Measurements from ENCODE around the gene KRTAP10-3. TPM values are rescaled to one million over a fixed set of nuclear protein-coding genes. Genes with fewer than 3 reads are reported as not detected.

The KRTAP10-3 gene
- total RNA-seq, 1 experiment from 2014 or later = not detected

- Histone ChIP-seq H3K4me3 (ENCODE audit: low read depth in 2 of 2, low read length in 2 of 2) (no peak overlapping the region), H3K27ac (ENCODE audit: low read length) (no peak overlapping the region), H3K27me3 (ENCODE audit: control insufficient read depth, insufficient read depth, low read length) (no peaks in the 10 kb centered on the region; the same call in none of the 2 replicates), H3K9me3 (ENCODE audit: control insufficient read depth, insufficient read depth, low read depth, low read length) (no peaks in the 10 kb centered on the region), H3K4me1 (ENCODE audit: control insufficient read depth, insufficient read depth, low read length) (no peaks in the 10 kb centered on the region), H3K36me3 (ENCODE audit: control insufficient read depth, insufficient read depth, low read length) (no peaks in the 10 kb centered on the region)
- no peak for TF ChIP-seq TCF7L2 (IDR thresholded peaks at IDR 0.05; ENCODE audit: low read depth, low read length)
- TF ChIP-seq SIN3A (IDR thresholded peaks at IDR 0.05; ENCODE audit: borderline replicate concordance, insufficient read depth, low read depth, low read length) = no peak
- no peak for TF ChIP-seq POLR2AphosphoS5 (IDR thresholded peaks at IDR 0.05; ENCODE audit: low read depth, low read length)
- no peak for TF ChIP-seq CTCF (IDR thresholded peaks at IDR 0.05)
- TF ChIP-seq, protein P1, sequence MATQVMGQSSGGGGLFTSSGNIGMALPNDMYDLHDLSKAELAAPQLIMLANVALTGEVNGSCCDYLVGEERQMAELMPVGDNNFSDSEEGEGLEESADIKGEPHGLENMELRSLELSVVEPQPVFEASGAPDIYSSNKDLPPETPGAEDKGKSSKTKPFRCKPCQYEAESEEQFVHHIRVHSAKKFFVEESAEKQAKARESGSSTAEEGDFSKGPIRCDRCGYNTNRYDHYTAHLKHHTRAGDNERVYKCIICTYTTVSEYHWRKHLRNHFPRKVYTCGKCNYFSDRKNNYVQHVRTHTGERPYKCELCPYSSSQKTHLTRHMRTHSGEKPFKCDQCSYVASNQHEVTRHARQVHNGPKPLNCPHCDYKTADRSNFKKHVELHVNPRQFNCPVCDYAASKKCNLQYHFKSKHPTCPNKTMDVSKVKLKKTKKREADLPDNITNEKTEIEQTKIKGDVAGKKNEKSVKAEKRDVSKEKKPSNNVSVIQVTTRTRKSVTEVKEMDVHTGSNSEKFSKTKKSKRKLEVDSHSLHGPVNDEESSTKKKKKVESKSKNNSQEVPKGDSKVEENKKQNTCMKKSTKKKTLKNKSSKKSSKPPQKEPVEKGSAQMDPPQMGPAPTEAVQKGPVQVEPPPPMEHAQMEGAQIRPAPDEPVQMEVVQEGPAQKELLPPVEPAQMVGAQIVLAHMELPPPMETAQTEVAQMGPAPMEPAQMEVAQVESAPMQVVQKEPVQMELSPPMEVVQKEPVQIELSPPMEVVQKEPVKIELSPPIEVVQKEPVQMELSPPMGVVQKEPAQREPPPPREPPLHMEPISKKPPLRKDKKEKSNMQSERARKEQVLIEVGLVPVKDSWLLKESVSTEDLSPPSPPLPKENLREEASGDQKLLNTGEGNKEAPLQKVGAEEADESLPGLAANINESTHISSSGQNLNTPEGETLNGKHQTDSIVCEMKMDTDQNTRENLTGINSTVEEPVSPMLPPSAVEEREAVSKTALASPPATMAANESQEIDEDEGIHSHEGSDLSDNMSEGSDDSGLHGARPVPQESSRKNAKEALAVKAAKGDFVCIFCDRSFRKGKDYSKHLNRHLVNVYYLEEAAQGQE (IDR thresholded peaks at IDR 0.05; ENCODE audit: insufficient read depth in 1 of 2, low read depth in 2 of 2, low read length in 1 of 2) = no peak
- ATAC-seq = peak; percentile 23; the same call in 1 of the 2 replicates
- no peak for DNase-seq (ENCODE audit: low read depth, low spot score)
- in situ Hi-C loops (cut with HindIII; ENCODE audit: low pct_unique_long_range_greater_than_20kb, low sequenced_read_pairs) = no loop called here
- intact Hi-C loops (cut with micrococcal nuclease; ENCODE audit: unreplicated experiment) = no loop called here
- ChIA-PET CTCF (no interaction called here), POLR2A (no interaction called here)
- no TSS peak for BruUV-seq (replicated peaks)
Measured at GRCh38 chr21:44589586-44590305, 31.2 kb upstream of the KRTAP10-3 start.

- BruUV-seq (replicated peaks) = no TSS peak
- intact Hi-C loops (cut with micrococcal nuclease; ENCODE audit: unreplicated experiment) (no loop called here), in situ Hi-C loops (cut with HindIII; ENCODE audit: low pct_unique_long_range_greater_than_20kb, low sequenced_read_pairs) (no loop called here)
- no peak for TF ChIP-seq CTCF (IDR thresholded peaks at IDR 0.05)
- TF ChIP-seq POLR2AphosphoS5 (IDR thresholded peaks at IDR 0.05; ENCODE audit: low read depth, low read length) = no peak
- TF ChIP-seq TCF7L2 (IDR thresholded peaks at IDR 0.05; ENCODE audit: low read depth, low read length) = no peak
- no peak for TF ChIP-seq SIN3A (IDR thresholded peaks at IDR 0.05; ENCODE audit: borderline replicate concordance, insufficient read depth, low read depth, low read length)
- TF ChIP-seq, protein P1 (IDR thresholded peaks at IDR 0.05; ENCODE audit: insufficient read depth in 1 of 2, low read depth in 2 of 2, low read length in 1 of 2) = no peak
- Histone ChIP-seq H3K27ac (ENCODE audit: low read length) (no peak overlapping the region), H3K36me3 (ENCODE audit: control insufficient read depth, insufficient read depth, low read length) (no peaks in the 10 kb centered on the region), H3K4me3 (ENCODE audit: low read depth in 2 of 2, low read length in 2 of 2) (no peak overlapping the region), H3K4me1 (ENCODE audit: control insufficient read depth, insufficient read depth, low read length) (no peaks in the 10 kb centered on the region), H3K9me3 (ENCODE audit: control insufficient read depth, insufficient read depth, low read depth, low read length) (no peaks in the 10 kb centered on the region), H3K27me3 (ENCODE audit: control insufficient read depth, insufficient read depth, low read length) (peaks cover 4% of the 10 kb centered on the region)
- POLR2A ChIA-PET = no interaction called here
- CTCF ChIA-PET = no interaction called here
- no peak for ATAC-seq
- no peak for DNase-seq (ENCODE audit: low read depth, low spot score)
Measured at GRCh38 chr21:44589094-44589493, 30.5 kb upstream of the KRTAP10-3 start.
